ENCODE measurements around the gene APOF. TPM values are rescaled to one million over a fixed set of nuclear protein-coding genes. Genes with fewer than 3 reads are reported as not detected.
"Not testable (repeated sequence)": the region's sequence is repeated elsewhere in the genome, so short reads cannot be mapped to it uniquely, and the experiment has no call there.

APOF gene
- total and polyA plus RNA-seq, 12 donors: not detected

DNA sequence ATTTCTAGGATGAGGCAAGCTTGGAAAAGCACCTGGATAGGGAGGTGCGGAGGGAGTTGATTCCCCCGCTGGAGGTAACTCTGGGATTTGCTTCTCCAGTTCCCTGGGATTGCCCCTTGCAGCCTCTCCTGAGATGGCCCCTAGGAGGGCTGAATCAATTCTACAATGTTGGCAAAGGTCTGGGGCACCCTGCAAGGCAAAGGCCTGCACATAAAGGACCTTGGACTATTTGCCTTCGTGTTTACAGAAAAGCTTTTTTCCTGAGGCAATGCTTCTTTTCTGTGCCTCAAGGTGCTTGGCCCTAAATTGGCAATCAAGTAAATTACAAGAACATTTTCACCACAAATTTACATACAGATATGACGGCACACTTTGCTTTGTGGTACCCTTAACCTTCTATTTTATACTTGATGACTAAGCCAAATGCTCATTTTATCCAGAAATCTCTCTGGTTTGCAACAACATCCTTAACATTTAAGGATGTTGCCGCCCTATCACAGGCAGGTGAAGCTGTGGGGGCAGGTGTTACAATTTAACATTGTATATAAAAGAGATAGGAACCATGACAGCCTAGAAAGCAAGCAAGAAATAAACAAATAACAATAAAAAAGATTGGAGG, 46.3 kb upstream of the APOF start:
- ATAC-seq: no peak
- Histone ChIP-seq H3K4me3 (no peak overlapping the region), H3K27me3 (no peaks in the 10 kb centered on the region), H3K36me3 (no peaks in the 10 kb centered on the region), H3K4me1 (peaks cover 0 to 10% (median 0%) of the 10 kb centered on the region in 9 donors), H3K27ac (no peak overlapping the region), H3K9me3 (no peaks in the 10 kb centered on the region)
- WGBS, 2 donors: 92 to 93% methylated on average over 5 of the region's 5 CpGs
- TF ChIP-seq, protein P1, sequence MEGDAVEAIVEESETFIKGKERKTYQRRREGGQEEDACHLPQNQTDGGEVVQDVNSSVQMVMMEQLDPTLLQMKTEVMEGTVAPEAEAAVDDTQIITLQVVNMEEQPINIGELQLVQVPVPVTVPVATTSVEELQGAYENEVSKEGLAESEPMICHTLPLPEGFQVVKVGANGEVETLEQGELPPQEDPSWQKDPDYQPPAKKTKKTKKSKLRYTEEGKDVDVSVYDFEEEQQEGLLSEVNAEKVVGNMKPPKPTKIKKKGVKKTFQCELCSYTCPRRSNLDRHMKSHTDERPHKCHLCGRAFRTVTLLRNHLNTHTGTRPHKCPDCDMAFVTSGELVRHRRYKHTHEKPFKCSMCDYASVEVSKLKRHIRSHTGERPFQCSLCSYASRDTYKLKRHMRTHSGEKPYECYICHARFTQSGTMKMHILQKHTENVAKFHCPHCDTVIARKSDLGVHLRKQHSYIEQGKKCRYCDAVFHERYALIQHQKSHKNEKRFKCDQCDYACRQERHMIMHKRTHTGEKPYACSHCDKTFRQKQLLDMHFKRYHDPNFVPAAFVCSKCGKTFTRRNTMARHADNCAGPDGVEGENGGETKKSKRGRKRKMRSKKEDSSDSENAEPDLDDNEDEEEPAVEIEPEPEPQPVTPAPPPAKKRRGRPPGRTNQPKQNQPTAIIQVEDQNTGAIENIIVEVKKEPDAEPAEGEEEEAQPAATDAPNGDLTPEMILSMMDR (IDR thresholded peaks at IDR 0.05): no peak
- intact Hi-C loops (cut with DNase I): no loop called here
- no peak for DNase-seq

DNA sequence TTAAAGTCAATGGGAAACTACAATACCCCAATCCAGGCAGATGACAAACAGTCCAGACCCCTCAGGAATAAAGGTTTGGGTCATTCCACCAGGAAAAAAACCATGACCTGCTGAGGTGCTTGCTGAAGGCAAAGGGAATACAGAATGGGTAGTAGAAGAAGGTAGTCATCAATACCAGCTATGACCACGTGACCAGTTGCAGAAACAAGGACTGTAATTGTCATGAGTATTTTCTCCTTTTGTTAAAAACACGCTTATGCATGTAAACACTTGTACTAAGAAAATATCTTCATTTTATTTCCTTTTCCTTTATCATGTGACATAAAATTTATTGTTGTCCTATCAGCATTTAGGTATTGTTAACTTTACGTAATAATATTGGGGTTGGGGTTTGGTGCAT, 41.6 kb upstream of the APOF start:
- H3K9me3 ChIP-seq; H3K27ac ChIP-seq; H3K36me3 ChIP-seq; H3K27me3 ChIP-seq; ATAC-seq; intact Hi-C loops (cut with DNase I); DNase-seq; H3K4me3 ChIP-seq; H3K4me1 ChIP-seq: not testable (repeated sequence)
- 55 to 95% methylated on average over 3 of the region's 3 CpGs for WGBS, 2 donors

DNA sequence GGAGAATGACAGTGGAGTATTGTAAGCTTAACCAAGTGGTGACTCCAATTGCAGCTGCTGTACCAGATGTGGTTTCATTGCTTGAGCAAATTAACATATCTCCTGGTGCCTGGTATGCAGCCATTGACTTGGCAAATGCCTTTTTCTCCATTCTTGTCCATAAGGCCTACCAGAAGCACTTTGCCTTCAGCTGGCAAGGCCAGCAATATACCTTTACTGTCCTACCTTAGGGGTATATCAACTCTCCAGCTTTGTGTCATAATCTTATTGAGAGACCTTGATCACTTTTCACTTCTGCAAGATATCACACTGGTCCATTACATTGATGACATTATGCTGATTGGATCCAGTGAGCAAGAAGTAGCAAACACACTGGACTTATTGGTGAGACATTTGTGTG, 39.0 kb upstream of the APOF start:
- ATAC-seq; H3K27ac ChIP-seq; DNase-seq; H3K4me1 ChIP-seq; H3K4me3 ChIP-seq; intact Hi-C loops (cut with DNase I); H3K36me3 ChIP-seq; H3K27me3 ChIP-seq: not testable (repeated sequence)
- H3K9me3 ChIP-seq: peaks cover 0 to 18% (median 12%) of the 10 kb centered on the region in 11 donors

DNA sequence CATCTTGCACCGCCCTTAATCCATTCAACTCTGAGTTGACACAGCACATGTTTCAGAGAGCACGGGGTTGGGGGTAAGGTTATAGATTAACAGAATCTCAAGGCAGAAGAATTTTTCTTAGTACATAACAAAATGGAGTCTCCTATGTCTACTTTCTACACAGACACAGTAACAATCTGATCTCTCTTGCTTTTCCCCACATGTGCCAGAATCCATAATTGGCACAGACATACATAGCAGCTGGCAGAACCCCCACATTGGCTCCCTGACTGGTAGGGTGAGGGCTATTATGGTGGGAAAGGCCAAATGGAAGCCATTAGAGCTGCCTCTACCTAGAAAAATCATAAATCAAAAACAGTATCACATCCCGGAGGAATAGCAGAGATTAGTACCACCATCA, 38.5 kb upstream of the APOF start:
- DNase-seq; H3K27me3 ChIP-seq; H3K4me1 ChIP-seq; H3K27ac ChIP-seq; intact Hi-C loops (cut with DNase I); H3K4me3 ChIP-seq; ATAC-seq; H3K36me3 ChIP-seq: not testable (repeated sequence)
- 94 to 100% methylated on average over 1 of the region's 3 CpGs for WGBS, 2 donors
- peaks cover 0 to 18% (median 12%) of the 10 kb centered on the region in 11 donors for H3K9me3 ChIP-seq

DNA sequence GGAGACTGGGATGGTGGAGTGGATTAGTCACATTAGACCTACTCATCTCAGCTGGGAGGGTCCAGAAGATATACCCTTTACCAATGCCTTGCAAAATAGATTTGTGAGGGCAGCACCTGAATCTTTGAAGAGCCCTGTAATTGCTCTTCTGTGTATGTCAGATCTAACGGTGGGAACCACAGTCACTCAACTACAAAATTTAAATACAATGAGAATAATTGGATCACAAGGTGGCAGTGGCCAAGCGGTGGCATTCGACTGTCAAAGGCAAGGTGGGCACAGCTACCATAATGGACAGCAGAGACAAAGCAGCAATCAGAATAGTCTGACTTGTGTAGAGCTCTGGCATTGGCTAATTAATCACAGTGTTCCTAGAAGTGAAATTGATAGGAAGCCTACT, 36.8 kb upstream of the APOF start:
- ATAC-seq; H3K36me3 ChIP-seq; DNase-seq; H3K27me3 ChIP-seq; intact Hi-C loops (cut with DNase I); H3K4me1 ChIP-seq; H3K27ac ChIP-seq; H3K4me3 ChIP-seq: not testable (repeated sequence)
- peaks cover 0 to 18% (median 12%) of the 10 kb centered on the region in 11 donors for H3K9me3 ChIP-seq
- WGBS, 2 donors: 92 to 93% methylated on average over 3 of the region's 3 CpGs

DNA sequence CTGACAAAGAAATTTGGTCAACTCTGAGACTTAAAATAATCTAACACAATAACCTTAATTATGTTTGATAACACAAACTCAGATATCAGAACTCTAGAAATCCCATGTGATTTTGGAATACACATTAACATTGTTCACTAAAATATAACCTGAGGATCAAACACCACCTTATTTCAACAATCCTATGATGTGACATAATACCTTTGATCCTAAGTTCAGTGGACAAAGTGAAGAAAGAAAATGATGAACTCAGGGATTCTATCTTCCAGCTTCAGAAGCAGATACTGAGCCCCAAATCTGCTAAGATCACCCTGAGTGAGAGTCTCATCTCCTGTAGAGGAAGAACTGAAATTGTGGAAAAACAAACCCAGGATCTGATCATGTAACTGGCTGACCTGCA, 35.7 kb upstream of the APOF start:
- intact Hi-C loops (cut with DNase I): no loop called here
- no peak for ATAC-seq
- no peaks in the 10 kb centered on the region for H3K4me1 ChIP-seq
- no peaks in the 10 kb centered on the region for H3K27me3 ChIP-seq
- peaks cover 0 to 18% (median 12%) of the 10 kb centered on the region in 11 donors for H3K9me3 ChIP-seq
- no peak overlapping the region for H3K27ac ChIP-seq
- TF ChIP-seq, protein P1 (IDR thresholded peaks at IDR 0.05): no peak
- no peak for DNase-seq
- no peaks in the 10 kb centered on the region for H3K36me3 ChIP-seq
- no peak overlapping the region for H3K4me3 ChIP-seq

Data from heart right ventricle (tissue), 16 donors.